GM23338 (cell line): Measurements from ENCODE around the gene SLC3A2. TPM values are rescaled to one million over a fixed set of nuclear protein-coding genes. Genes with fewer than 3 reads are reported as not detected.
A peak's percentile ranks its signal among the peaks of the same experiment; 100 is the strongest.

ENCODE experiments used
- ATAC-seq: fragments of 200-7000 bp; cut with Tn5 transposase; 3 replicates; pipeline ENCODE4 v1.9.1; 2020
- DNase-seq: peaks from one replicate; pipeline ENCODE4 v3.0.0-alpha.2; 2015; ENCODE audit warnings: low spot score
- H2AFZ ChIP-seq: fragments of 200-600 bp; sonication (generic); 2 replicates; pipeline ENCODE4 v1.8.0; 2016; ENCODE audit warnings: antibody characterized with exemption, mild to moderate bottlenecking, moderate library complexity
- H3F3A ChIP-seq: fragments of 200-600 bp; sonication (generic); replicated peaks from 2 replicates; pipeline ENCODE4 v1.8.0; 2017; ENCODE audit warnings: antibody characterized with exemption, mixed run types, low read depth
- H3K27ac ChIP-seq: fragments of 200-600 bp; sonication (generic); 2 replicates; pipeline ENCODE4 v1.6.1; 2016; ENCODE audit warnings: low read depth
- H3K27me3 ChIP-seq: fragments of 200-600 bp; sonication (generic); 2 replicates; pipeline ENCODE4 v1.8.0; 2016; ENCODE audit warnings: mild to moderate bottlenecking, mixed run types, moderate library complexity; ENCODE audit not compliant: insufficient read depth
- H3K36me3 ChIP-seq: fragments of 200-600 bp; sonication (generic); 2 replicates; pipeline ENCODE4 v1.8.0; 2016; ENCODE audit warnings: mild to moderate bottlenecking; ENCODE audit not compliant: insufficient read depth
- H3K4me1 ChIP-seq: fragments of 200-600 bp; sonication (generic); 2 replicates; pipeline ENCODE4 v1.8.0; 2016; ENCODE audit warnings: mild to moderate bottlenecking, moderate library complexity; ENCODE audit not compliant: insufficient read depth
- H3K4me2 ChIP-seq: fragments of 200-600 bp; sonication (generic); 2 replicates; pipeline ENCODE4 v1.7.1; 2017; ENCODE audit warnings: mixed run types
- H3K4me3 ChIP-seq: fragments of 200-600 bp; sonication (generic); 2 replicates; pipeline ENCODE4 v1.6.1; 2016; ENCODE audit warnings: mixed run types
- H3K79me2 ChIP-seq: fragments of 200-600 bp; sonication (generic); replicated peaks from 2 replicates; pipeline ENCODE4 v1.8.0; 2017; ENCODE audit warnings: mild to moderate bottlenecking; ENCODE audit not compliant: insufficient read depth
- H3K9me2 ChIP-seq: fragments of 200-600 bp; sonication (generic); 2 replicates; pipeline ENCODE4 v1.8.0; 2017; ENCODE audit not compliant: insufficient read depth
- H4K20me1 ChIP-seq: fragments of 200-600 bp; sonication (generic); replicated peaks from 2 replicates; pipeline ENCODE4 v1.8.0; 2017; ENCODE audit warnings: mild to moderate bottlenecking; ENCODE audit not compliant: insufficient read depth
- H3K27ac Mint-ChIP-seq: 2 replicates; pipeline ENCODE4 v1.8.0; 2020; ENCODE audit warnings: inconsistent platforms, mild to moderate bottlenecking, moderate library complexity, mixed read lengths
- H3K27me3 Mint-ChIP-seq: 3 replicates; pipeline ENCODE4 v1.8.0; 2022; ENCODE audit warnings: low read depth, mild to moderate bottlenecking, moderate library complexity, mixed read lengths, inconsistent platforms; ENCODE audit not compliant: insufficient read depth, poor library complexity
- H3K36me3 Mint-ChIP-seq: 3 replicates; pipeline ENCODE4 v1.8.0; 2021; ENCODE audit warnings: low read depth, mild to moderate bottlenecking, inconsistent platforms, moderate library complexity, mixed read lengths
- H3K4me1 Mint-ChIP-seq: 3 replicates; pipeline ENCODE4 v1.8.0; 2020; ENCODE audit warnings: mild to moderate bottlenecking, inconsistent platforms, mixed read lengths
- H3K4me3 Mint-ChIP-seq: 3 replicates; pipeline ENCODE4 v1.8.0; 2021; ENCODE audit warnings: moderate library complexity, mild to moderate bottlenecking, inconsistent platforms, mixed read lengths
- H3K9me3 Mint-ChIP-seq: 3 replicates; pipeline ENCODE4 v1.8.0; 2020; ENCODE audit warnings: moderate library complexity, mild to moderate bottlenecking, inconsistent platforms, mixed read lengths
- CREB1 ChIP-seq: fragments of 250-450 bp; sonication (Bioruptor Pico); IDR thresholded peaks from 2 replicates; pipeline ENCODE4 v1.5.0; 2020; ENCODE audit warnings: low read depth, mild to moderate bottlenecking, moderate library complexity
- CTCF ChIP-seq, 2 experiments: fragments of 200-600 bp in 1 of 2; sonication (generic) in 1 of 2; conservative IDR thresholded peaks; 2 replicates each; pipeline versions ENCODE4 v1.5.1 to v1.6.1; 2016 to 2017; ENCODE audit warnings: antibody characterized with exemption in 2 of 2, low read depth in 2 of 2, mild to moderate bottlenecking in 2 of 2, moderate library complexity in 1 of 2
- ETS1 ChIP-seq: IDR thresholded peaks from 2 replicates; pipeline ENCODE4 v1.6.1; 2016; ENCODE audit warnings: antibody characterized with exemption
- JUNB ChIP-seq: IDR thresholded peaks from one replicate; pipeline ENCODE4 v1.6.1; 2016; ENCODE audit warnings: antibody characterized with exemption; ENCODE audit not compliant: unreplicated experiment
- NANOG ChIP-seq: IDR thresholded peaks from 2 replicates; pipeline ENCODE4 v1.6.1; 2016; ENCODE audit warnings: antibody characterized with exemption, borderline replicate concordance
- POLR2AphosphoS5 ChIP-seq: IDR thresholded peaks from 2 replicates; pipeline ENCODE4 v1.6.1; 2016; ENCODE audit warnings: antibody characterized with exemption, low read depth
- ZNF114 ChIP-seq: fragments of 250-450 bp; sonication (Bioruptor Pico); IDR thresholded peaks from 2 replicates; pipeline ENCODE4 v1.5.0; 2020; ENCODE audit warnings: mild to moderate bottlenecking, moderate library complexity
- ZNF331 ChIP-seq: fragments of 250-450 bp; sonication (Bioruptor Pico); IDR thresholded peaks from 2 replicates; pipeline ENCODE4 v1.5.0; 2020; ENCODE audit warnings: low read depth, mild to moderate bottlenecking, moderate library complexity
- ZNF462 ChIP-seq: fragments of 250-450 bp; sonication (Bioruptor Pico); IDR thresholded peaks from 2 replicates; pipeline ENCODE4 v1.5.0; 2020; ENCODE audit warnings: mild to moderate bottlenecking, moderate library complexity
- polyA plus RNA-seq: library from polyadenylated mRNA; unstranded; fragments of >200 nt; fragmentation: Nextera tagmentation; extraction: Ambion mirVana; gene quantifications from 2 replicates; pipeline ENCODE4 v1.2.1, GENCODE V29; 2016
- total RNA-seq: library from RNA; depleted of rRNA; stranded (reverse); fragments of >200 nt; shearing (Covaris generic); gene quantifications from 2 replicates; pipeline ENCODE4 v1.2.3, GENCODE V29; 2014

SLC3A2 gene
- total and polyA plus RNA-seq, 2 experiments from 2014 or later = 240 to 425 TPM

- no peak overlapping the region for H2AFZ ChIP-seq
- peaks cover 59% of the 10 kb centered on the region for H3K4me1 Mint-ChIP-seq
- peak overlapping the region; percentile 95 for H3K27ac ChIP-seq
- peaks cover 61% of the 10 kb centered on the region for H3K36me3 ChIP-seq
- TF ChIP-seq ZNF114 (CRISPR knock-in tag) (no peak), POLR2AphosphoS5 (0 out of 2 replicates have a peak, but pooled peaks have one; percentile 25), CREB1 (CRISPR knock-in tag) (peak; percentile 5; the same call in 1 of the 2 replicates)
- H3K4me2 ChIP-seq = peak overlapping the region; percentile 80
- H3K9me2 ChIP-seq = no peaks in the 10 kb centered on the region
- peaks cover 2% of the 10 kb centered on the region; the same call in 2 of the 3 replicates for H3K9me3 Mint-ChIP-seq
- ATAC-seq (no peak; the same call in 2 of the 3 replicates), DNase-seq (peak; percentile 96)
- peaks cover 65% of the 10 kb centered on the region for H4K20me1 ChIP-seq
- peak overlapping the region; percentile 100 for H3K4me3 Mint-ChIP-seq
- peak overlapping the region; percentile 98 for H3K4me3 ChIP-seq
- no peaks in the 10 kb centered on the region for H3K27me3 ChIP-seq
- peak overlapping the region; percentile 100 for H3K27ac Mint-ChIP-seq
- H3F3A ChIP-seq = peaks cover 76% of the 10 kb centered on the region
- H3K36me3 Mint-ChIP-seq = peaks cover 99% of the 10 kb centered on the region
- H3K79me2 ChIP-seq = peaks cover 94% of the 10 kb centered on the region
- peaks cover 41% of the 10 kb centered on the region for H3K27me3 Mint-ChIP-seq
- H3K4me1 ChIP-seq = peaks cover 35% of the 10 kb centered on the region
These were observed 1.1 kb downstream of the SLC3A2 start for GRCh38 chr11:62881579-62882430.

- Mint-ChIP-seq H3K4me3 (peak overlapping the region; percentile 100), H3K27ac (peak overlapping the region; percentile 100), H3K9me3 (peaks cover 2% of the 10 kb centered on the region; the same call in 2 of the 3 replicates), H3K27me3 (peaks cover 45% of the 10 kb centered on the region), H3K4me1 (peaks cover 60% of the 10 kb centered on the region), H3K36me3 (peaks cover 99% of the 10 kb centered on the region)
- ATAC-seq (no peak), DNase-seq (no peak)
- peaks cover 60% of the 10 kb centered on the region for H3K36me3 ChIP-seq
- no peaks in the 10 kb centered on the region for H3K9me2 ChIP-seq
- no peaks in the 10 kb centered on the region for H3K27me3 ChIP-seq
- H3F3A ChIP-seq = peaks cover 77% of the 10 kb centered on the region
- peaks cover 90% of the 10 kb centered on the region for H3K79me2 ChIP-seq
- H3K4me2 ChIP-seq = peak overlapping the region; percentile 80
- H3K4me3 ChIP-seq = peak overlapping the region; percentile 98
- peak overlapping the region; percentile 95 for H3K27ac ChIP-seq
- H4K20me1 ChIP-seq = peaks cover 67% of the 10 kb centered on the region
- H3K4me1 ChIP-seq = peaks cover 35% of the 10 kb centered on the region
- no peak overlapping the region for H2AFZ ChIP-seq
- no peak for TF ChIP-seq POLR2AphosphoS5
- TF ChIP-seq ETS1 = no peak
- TF ChIP-seq JUNB = no peak
- TF ChIP-seq NANOG = no peak
- TF ChIP-seq ZNF462 (CRISPR knock-in tag) = no peak
- TF ChIP-seq CTCF (conservative IDR thresholded peaks at IDR 0.05; ENCODE audit: low read depth in 2 of 2) = no peak
- TF ChIP-seq ZNF331 (CRISPR knock-in tag) = no peak
These were observed 1.7 kb downstream of the SLC3A2 start for GRCh38 chr11:62882431-62882749.
